Measurements from ENCODE around the gene CLCN1.

The CLCN1 gene

GRCh38 chr7:143359771-143360353 is 44.0 kb downstream of the CLCN1 start:
- no peak for TF ChIP-seq ZNF274 (IDR thresholded peaks at IDR 0.05; ENCODE audit: low read depth, low read length)
- no peak overlapping the region for H3K4me3 ChIP-seq (ENCODE audit: low read length)

- no peak for TF ChIP-seq ZNF274 (IDR thresholded peaks at IDR 0.05; ENCODE audit: low read depth, low read length)
- no peak overlapping the region for H3K4me3 ChIP-seq (ENCODE audit: low read length)
These were observed 45.1 kb downstream of the CLCN1 start for GRCh38 chr7:143360788-143361551.

DNA sequence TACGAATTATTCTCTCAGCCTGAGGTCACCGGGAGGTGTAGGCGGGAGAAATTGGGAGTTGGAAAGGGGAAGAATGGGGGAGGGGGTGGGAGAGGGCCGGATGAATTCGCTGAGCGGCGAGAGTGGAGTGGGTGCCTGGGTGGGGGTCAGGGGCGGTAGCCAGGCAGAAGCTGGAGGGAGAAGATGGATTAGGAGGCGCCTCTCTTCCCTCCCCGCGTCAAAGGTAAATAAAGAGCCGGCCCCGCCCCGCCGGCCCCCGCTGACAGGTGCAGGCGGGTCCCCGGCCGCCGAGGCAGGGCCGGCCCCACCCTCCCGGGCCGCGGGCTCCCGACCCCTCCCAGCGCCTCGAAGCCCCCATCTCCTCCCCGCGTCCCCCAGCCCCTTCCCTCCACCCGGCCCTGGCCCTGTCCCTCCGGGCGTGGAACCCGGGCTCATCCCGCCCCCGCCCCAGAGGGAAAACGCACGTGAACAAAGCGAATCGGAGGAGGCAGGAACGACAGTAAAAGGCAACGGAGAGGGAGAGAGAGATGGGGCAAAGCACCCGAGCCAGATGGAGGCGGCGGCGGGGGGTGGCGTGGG is 45.7 kb downstream of the CLCN1 start:
- H3K4me3 ChIP-seq (ENCODE audit: low read length), result 0 out of 2 replicates have a peak overlapping the region, but pooled peaks have one; percentile 55
- TF ChIP-seq ZNF274 (IDR thresholded peaks at IDR 0.05; ENCODE audit: low read depth, low read length), result no peak

DNA sequence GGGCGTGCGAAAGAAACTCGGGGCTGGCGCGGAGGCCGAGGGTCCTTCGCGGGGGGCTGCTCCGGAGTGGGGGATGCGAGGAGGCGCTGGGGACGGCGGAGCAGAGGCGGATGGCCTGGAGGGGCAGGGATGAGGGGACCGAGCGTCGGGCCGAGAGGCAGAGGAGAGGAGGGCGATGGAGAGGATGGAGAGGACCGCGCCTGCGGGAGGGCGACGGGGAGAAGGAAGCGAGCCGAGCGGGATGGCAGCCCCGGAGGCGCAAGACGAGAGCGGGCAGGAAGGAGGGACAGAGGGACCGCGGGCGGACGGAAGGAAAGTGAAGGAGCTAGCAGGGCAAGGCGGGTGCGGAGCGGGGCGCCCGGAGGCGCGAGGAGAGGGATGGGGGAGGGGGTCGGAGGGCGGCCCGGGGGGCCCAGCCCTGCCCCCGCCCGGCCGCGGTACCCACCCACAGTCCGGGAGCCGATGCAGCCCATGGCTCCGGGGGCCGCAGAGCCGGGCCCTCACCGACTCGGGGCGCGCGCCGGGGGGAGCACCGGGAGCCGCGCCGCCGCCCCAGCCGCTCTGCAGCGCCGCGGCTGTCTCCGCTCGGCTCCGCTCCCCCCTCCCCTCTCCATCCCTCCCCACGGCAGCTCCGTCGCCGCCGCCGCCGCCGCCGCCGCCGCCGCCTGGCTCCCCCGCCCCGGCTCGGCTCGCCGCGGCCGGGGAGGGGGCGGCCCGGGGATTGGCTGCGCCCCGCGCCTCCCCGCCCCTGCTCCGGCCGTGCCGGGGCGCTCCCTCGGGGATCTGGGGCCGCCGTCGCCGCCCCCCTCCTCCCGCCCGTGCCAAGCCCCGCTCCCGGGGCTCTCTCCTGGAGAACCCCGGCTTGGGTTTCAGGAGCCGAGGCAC is 46.5 kb downstream of the CLCN1 start, which contains the start of gene FAM131B:
Gene FAM131B (minus strand): TSS at position 583 of the 885 bp plus-strand sequence. CDS start 110 bp downstream, at position 473.
- H3K4me3 ChIP-seq (ENCODE audit: low read length), result peak within 1 kb of the TSS; percentile 55
- no peak for TF ChIP-seq ZNF274 (IDR thresholded peaks at IDR 0.05; ENCODE audit: low read depth, low read length)

DNA sequence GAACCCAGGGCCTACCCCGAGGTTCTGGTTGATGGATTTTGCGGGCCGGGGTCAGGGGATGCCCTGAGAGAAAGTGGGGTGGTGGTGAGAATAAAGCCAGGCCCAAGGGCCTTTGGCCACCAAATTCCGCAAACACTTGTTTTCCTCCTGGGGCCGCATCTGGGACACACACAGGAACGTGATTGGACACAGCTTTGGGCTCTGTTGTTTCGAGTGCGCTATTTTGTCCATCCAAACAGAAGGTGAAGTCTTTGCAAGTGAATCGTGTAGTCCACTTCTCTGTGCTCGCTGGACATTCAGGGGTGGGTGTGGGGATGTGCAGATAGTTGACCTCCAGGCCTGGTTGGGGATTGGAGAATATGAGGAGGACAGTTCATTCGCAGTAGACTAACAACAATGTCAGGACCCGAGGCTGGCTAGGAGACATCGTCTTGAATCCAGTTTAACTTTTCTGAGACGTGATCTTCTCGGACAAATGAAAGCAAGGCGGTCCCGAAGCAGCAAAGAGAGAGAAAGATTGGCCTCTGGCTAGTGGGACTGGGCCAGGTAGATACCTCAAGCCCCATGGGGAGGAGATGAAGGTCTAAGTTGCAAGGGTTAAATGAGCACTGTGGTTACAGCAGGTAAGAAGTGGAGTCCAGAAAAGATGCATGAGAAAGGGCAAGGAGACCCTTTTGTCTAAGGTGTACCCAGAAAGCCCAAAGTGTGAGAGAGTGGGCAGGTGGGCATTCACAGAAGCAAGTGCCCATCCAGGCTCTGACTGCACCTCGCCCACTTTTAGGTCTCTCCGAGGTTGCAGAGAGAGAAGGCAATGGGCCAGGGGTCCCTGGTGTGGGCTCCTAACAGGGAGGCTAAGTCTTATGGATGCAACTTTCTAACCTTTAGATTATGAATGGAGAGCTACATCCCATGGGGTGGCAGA is 47.4 kb downstream of the CLCN1 start:
- no peak overlapping the region for H3K4me3 ChIP-seq (ENCODE audit: low read length)
- no peak for TF ChIP-seq ZNF274 (IDR thresholded peaks at IDR 0.05; ENCODE audit: low read depth, low read length)

DNA sequence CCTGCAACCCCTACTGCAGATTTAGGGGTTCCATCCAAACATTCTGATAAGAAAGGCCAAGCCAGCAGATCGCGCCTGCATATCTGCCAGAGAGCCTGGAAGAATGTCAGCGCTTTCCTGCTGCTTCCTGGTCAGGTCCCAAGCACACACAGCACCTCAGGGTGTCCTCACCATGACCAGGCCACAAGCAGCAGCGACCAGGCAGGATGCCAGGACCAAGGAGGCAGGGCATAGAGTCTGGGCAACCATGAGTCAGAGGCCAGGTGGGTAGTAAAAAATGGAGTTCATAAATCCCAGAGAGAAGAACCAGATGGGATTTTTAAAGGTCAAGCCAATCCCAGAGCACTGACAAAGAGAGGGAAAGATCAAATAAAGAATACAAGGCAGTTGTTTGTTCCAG is 52.1 kb downstream of the CLCN1 start:
- no peak for TF ChIP-seq ZNF274 (IDR thresholded peaks at IDR 0.05; ENCODE audit: low read depth, low read length)
- no peak overlapping the region for H3K4me3 ChIP-seq (ENCODE audit: low read length)

GRCh38 chr7:143368387-143368786 is 52.5 kb downstream of the CLCN1 start:
- TF ChIP-seq ZNF274 (IDR thresholded peaks at IDR 0.05; ENCODE audit: low read depth, low read length), result no peak
- no peak overlapping the region for H3K4me3 ChIP-seq (ENCODE audit: low read length)

DNA sequence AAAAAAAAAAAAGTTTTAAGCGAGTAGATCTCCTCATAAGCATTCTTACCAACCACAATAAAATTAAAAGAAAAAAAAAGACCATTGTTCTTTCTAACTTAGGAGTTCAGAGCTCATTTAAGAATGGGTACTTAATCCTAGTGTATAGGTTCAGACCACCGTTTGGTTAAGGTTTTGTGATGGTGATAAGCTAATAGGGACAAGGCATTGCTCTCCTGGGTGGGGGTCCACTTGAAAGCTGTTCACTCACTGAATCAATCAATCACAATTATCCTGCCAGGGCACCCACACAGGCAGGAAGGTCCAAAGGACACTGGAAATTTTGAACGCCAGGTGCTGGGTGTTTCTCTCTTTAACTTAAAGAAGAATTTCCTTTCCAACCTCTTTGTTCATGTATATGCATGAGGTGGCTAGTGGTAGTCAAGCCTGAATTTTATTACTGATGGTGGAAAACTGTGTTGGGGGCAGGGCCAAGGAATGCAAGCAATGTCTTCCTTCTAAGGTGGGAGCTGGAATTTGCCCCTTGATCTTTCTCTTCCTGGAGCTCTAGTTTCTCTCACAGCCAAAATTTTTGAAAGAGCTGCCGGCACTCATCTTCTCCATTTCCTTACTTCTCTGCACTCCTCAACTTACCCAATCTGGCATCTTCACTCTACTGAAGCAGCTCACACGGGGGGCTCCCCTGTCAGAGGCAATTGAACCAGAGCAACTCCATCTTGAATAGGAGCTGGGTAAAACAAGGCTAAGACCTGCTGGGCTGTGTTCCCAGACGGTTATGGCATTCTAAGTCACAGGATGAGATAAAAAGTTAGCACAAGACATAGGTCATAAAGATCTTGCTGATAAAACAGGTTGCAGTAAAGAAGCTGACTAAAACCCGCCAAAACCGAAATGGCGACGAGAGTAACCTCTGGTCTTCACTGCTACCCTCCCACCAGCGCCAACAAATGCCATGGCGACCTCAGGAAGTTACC is 54.1 kb downstream of the CLCN1 start:
- no peak overlapping the region for H3K4me3 ChIP-seq (ENCODE audit: low read length)
- no peak for TF ChIP-seq ZNF274 (IDR thresholded peaks at IDR 0.05; ENCODE audit: low read depth, low read length)

- no peak for TF ChIP-seq ZNF274 (IDR thresholded peaks at IDR 0.05; ENCODE audit: low read depth, low read length)
- no peak overlapping the region for H3K4me3 ChIP-seq (ENCODE audit: low read length)
These were observed 56.2 kb downstream of the CLCN1 start for GRCh38 chr7:143372070-143372469.

DNA sequence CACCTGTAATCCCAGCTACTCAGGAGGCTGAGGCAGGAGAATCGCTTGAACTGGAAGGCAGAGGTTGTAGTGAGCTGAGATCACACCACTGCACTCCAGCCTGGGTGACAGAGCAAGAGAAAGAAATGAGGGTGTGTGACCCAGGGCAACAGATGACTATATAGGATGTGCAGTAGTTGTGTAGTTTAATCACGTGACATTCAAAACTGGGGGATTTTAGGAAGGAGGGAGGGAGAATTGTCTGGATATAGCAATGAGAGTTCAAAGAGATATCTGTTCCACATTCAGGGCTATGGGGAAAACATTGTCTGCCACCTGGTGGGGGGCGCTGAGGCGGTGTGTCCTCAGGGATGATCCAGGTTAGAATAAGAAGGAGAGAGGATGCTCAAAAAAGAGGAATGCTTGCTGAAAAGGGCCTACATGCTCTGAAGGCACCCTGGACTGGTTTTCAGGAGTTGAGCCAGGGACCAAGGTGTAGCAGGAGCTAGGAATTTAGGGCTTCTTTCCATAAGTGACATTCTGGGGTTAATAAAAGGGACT is 57.4 kb downstream of the CLCN1 start:
- no peak overlapping the region for H3K4me3 ChIP-seq (ENCODE audit: low read length)
- no peak for TF ChIP-seq ZNF274 (IDR thresholded peaks at IDR 0.05; ENCODE audit: low read depth, low read length)

GRCh38 chr7:143374561-143374960 is 58.6 kb downstream of the CLCN1 start:
- H3K4me3 ChIP-seq (ENCODE audit: low read length), result no peak overlapping the region
- no peak for TF ChIP-seq ZNF274 (IDR thresholded peaks at IDR 0.05; ENCODE audit: low read depth, low read length)
